ENCODE results near the gene DNAJC1.

Gene DNAJC1

GRCh38 chr10:21920633-21921032 lies 82.9 kb downstream of the DNAJC1 start:
- H3K9me2 ChIP-seq (replicated peaks; ENCODE audit: control insufficient read depth, low read length) = no peaks in the 10 kb centered on the region
- no peaks in the 10 kb centered on the region for H3K4me1 ChIP-seq (ENCODE audit: control insufficient read depth, low read length)
- no peaks in the 10 kb centered on the region for H3K27me3 ChIP-seq (ENCODE audit: control insufficient read depth, low read length)
- H3K9me3 ChIP-seq (ENCODE audit: control insufficient read depth, insufficient read depth, low read length) = no peaks in the 10 kb centered on the region
- no peak overlapping the region for H3K4me2 ChIP-seq (ENCODE audit: low read length)
- H4K20me1 ChIP-seq (ENCODE audit: control insufficient read depth, insufficient read depth, low read depth, low read length) = no peaks in the 10 kb centered on the region
- no peaks in the 10 kb centered on the region for H3F3A ChIP-seq (ENCODE audit: control insufficient read depth, insufficient read depth)
- TF ChIP-seq EZH2phosphoT487 (IDR thresholded peaks at IDR 0.05; ENCODE audit: borderline replicate concordance, low read length) (no peak), CTCF (IDR thresholded peaks at IDR 0.05; ENCODE audit: low read depth, low read length, poor library complexity, severe bottlenecking) (no peak)
- H3K79me2 ChIP-seq (ENCODE audit: control insufficient read depth, low read length) = no peaks in the 10 kb centered on the region
- no peaks in the 10 kb centered on the region for H3K36me3 ChIP-seq (ENCODE audit: control insufficient read depth, low read length)
- H3K27ac ChIP-seq (ENCODE audit: low read depth, low read length) = no peak overlapping the region
- no peak overlapping the region for H3K4me3 ChIP-seq (ENCODE audit: low read length)

GRCh38 chr10:21919906-21920305 lies 83.6 kb downstream of the DNAJC1 start:
- H3F3A ChIP-seq (ENCODE audit: control insufficient read depth, insufficient read depth) = no peaks in the 10 kb centered on the region
- H3K4me2 ChIP-seq (ENCODE audit: low read length) = no peak overlapping the region
- H3K27me3 ChIP-seq (ENCODE audit: control insufficient read depth, low read length) = no peaks in the 10 kb centered on the region
- no peaks in the 10 kb centered on the region for H3K9me2 ChIP-seq (replicated peaks; ENCODE audit: control insufficient read depth, low read length)
- no peak overlapping the region for H3K4me3 ChIP-seq (ENCODE audit: low read length)
- H3K4me1 ChIP-seq (ENCODE audit: control insufficient read depth, low read length) = no peaks in the 10 kb centered on the region
- TF ChIP-seq EZH2phosphoT487 (IDR thresholded peaks at IDR 0.05; ENCODE audit: borderline replicate concordance, low read length) (no peak), CTCF (IDR thresholded peaks at IDR 0.05; ENCODE audit: low read depth, low read length, poor library complexity, severe bottlenecking) (no peak)
- H3K79me2 ChIP-seq (ENCODE audit: control insufficient read depth, low read length) = no peaks in the 10 kb centered on the region
- no peaks in the 10 kb centered on the region for H3K36me3 ChIP-seq (ENCODE audit: control insufficient read depth, low read length)
- H4K20me1 ChIP-seq (ENCODE audit: control insufficient read depth, insufficient read depth, low read depth, low read length) = no peaks in the 10 kb centered on the region
- no peaks in the 10 kb centered on the region for H3K9me3 ChIP-seq (ENCODE audit: control insufficient read depth, insufficient read depth, low read length)
- H3K27ac ChIP-seq (ENCODE audit: low read depth, low read length) = no peak overlapping the region

DNA sequence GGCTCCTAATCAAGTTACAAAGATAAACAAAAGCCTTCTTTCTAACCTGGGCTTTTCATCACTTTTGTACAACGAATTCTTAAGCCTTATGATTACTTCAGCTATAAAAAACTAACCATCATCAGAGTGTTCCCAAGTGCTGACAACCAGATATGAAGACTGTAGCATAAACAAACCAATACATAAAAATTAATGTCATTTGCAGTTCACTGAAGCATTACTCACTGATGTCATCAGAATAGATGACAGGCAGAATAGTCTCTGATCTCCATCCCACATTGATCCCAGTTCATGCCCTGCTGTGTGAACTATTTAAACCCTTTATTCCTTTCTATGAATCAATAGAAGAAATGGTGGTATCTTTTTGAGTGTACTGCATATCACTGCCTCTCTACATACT lies 84.4 kb downstream of the DNAJC1 start:
- H4K20me1 ChIP-seq (ENCODE audit: control insufficient read depth, insufficient read depth, low read depth, low read length) = no peaks in the 10 kb centered on the region
- H3K79me2 ChIP-seq (ENCODE audit: control insufficient read depth, low read length) = no peaks in the 10 kb centered on the region
- H3K27me3 ChIP-seq (ENCODE audit: control insufficient read depth, low read length) = no peaks in the 10 kb centered on the region
- H3K4me3 ChIP-seq (ENCODE audit: low read length) = no peak overlapping the region
- no peaks in the 10 kb centered on the region for H3K9me2 ChIP-seq (replicated peaks; ENCODE audit: control insufficient read depth, low read length)
- H3K9me3 ChIP-seq (ENCODE audit: control insufficient read depth, insufficient read depth, low read length) = no peaks in the 10 kb centered on the region
- H3K4me2 ChIP-seq (ENCODE audit: low read length) = no peak overlapping the region
- H3K4me1 ChIP-seq (ENCODE audit: control insufficient read depth, low read length) = no peaks in the 10 kb centered on the region
- no peaks in the 10 kb centered on the region for H3F3A ChIP-seq (ENCODE audit: control insufficient read depth, insufficient read depth)
- H3K36me3 ChIP-seq (ENCODE audit: control insufficient read depth, low read length) = no peaks in the 10 kb centered on the region
- no peak overlapping the region for H3K27ac ChIP-seq (ENCODE audit: low read depth, low read length)
- TF ChIP-seq EZH2phosphoT487 (IDR thresholded peaks at IDR 0.05; ENCODE audit: borderline replicate concordance, low read length) = no peak
- TF ChIP-seq CTCF (IDR thresholded peaks at IDR 0.05; ENCODE audit: low read depth, low read length, poor library complexity, severe bottlenecking) = no peak

DNA sequence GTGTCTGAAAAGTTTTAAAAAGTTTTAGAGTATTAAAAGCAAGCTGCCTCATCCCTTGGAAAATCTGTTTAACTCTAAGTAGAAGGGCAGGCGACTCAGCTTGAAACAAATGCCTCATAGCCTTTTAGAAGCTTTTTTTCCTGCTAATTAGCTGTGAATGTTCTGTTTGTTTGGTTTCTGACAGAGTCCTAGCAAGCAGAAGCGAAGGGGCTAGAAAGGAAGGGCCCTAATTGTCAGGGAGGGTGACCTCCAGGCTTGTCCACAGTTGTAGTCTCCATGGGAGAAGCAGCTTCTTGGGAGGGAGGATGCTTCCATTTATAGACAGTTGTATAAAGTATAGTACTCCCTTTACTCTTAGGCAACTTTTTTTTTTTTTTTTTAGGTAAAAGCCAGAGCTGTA lies 90.9 kb downstream of the DNAJC1 start:
- no peaks in the 10 kb centered on the region for H3K4me1 ChIP-seq (ENCODE audit: control insufficient read depth, low read length)
- H3K36me3 ChIP-seq (ENCODE audit: control insufficient read depth, low read length) = no peaks in the 10 kb centered on the region
- H3K79me2 ChIP-seq (ENCODE audit: control insufficient read depth, low read length) = no peaks in the 10 kb centered on the region
- H3K4me3 ChIP-seq (ENCODE audit: low read length) = no peak overlapping the region
- H3K27me3 ChIP-seq (ENCODE audit: control insufficient read depth, low read length) = no peaks in the 10 kb centered on the region; the same call in 1 of the 2 replicates
- no peak overlapping the region for H3K27ac ChIP-seq (ENCODE audit: low read depth, low read length)
- no peaks in the 10 kb centered on the region for H3K9me2 ChIP-seq (replicated peaks; ENCODE audit: control insufficient read depth, low read length)
- H3K4me2 ChIP-seq (ENCODE audit: low read length) = no peak overlapping the region
- H3K9me3 ChIP-seq (ENCODE audit: control insufficient read depth, insufficient read depth, low read length) = no peaks in the 10 kb centered on the region
- no peak for TF ChIP-seq EZH2phosphoT487 (IDR thresholded peaks at IDR 0.05; ENCODE audit: borderline replicate concordance, low read length)
- TF ChIP-seq CTCF (IDR thresholded peaks at IDR 0.05; ENCODE audit: low read depth, low read length, poor library complexity, severe bottlenecking) = no peak
- H4K20me1 ChIP-seq (ENCODE audit: control insufficient read depth, insufficient read depth, low read depth, low read length) = no peaks in the 10 kb centered on the region
- no peaks in the 10 kb centered on the region for H3F3A ChIP-seq (ENCODE audit: control insufficient read depth, insufficient read depth)
